Hematopoietic multipotent progenitor cell treated with erythropoietin and hydrocortisone succinate and interleukin-3 and kit ligand, for 15 days (in vitro differentiated cells): ENCODE results near the gene CDH13.

Experiments
- DNase-seq: peaks from one replicate; pipeline ENCODE4 v3.0.0-alpha.2; 2015; ENCODE audit warnings: low spot score

The CDH13 gene

DNA sequence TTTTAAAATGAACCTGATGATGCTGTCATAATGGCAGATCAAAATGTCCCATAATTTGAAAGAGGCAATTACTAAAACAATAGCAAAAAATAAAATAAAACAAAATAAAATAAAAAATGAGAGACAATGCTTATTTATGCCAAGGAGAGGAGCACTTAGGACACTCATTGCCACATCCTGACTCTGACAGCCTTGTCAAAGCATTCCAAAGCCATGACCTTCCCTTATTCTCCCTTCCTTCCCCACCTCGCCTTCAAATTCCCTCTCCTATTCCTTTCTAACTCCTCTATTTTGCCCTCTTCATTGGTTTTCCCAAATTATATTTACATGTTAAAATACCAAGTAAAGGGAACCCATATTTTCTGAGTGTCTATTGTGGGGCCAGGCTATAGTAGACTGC, 220.0 kb downstream of the CDH13 start:
- DNase-seq, result no peak

GRCh38 chr16:82848013-82848412, 221.2 kb downstream of the CDH13 start:
- DNase-seq, result no peak

- DNase-seq, result no peak
Observed at GRCh38 chr16:82852388-82853008, 225.7 kb downstream of the CDH13 start.

GRCh38 chr16:82855471-82855870, 228.7 kb downstream of the CDH13 start:
- no peak for DNase-seq

DNA sequence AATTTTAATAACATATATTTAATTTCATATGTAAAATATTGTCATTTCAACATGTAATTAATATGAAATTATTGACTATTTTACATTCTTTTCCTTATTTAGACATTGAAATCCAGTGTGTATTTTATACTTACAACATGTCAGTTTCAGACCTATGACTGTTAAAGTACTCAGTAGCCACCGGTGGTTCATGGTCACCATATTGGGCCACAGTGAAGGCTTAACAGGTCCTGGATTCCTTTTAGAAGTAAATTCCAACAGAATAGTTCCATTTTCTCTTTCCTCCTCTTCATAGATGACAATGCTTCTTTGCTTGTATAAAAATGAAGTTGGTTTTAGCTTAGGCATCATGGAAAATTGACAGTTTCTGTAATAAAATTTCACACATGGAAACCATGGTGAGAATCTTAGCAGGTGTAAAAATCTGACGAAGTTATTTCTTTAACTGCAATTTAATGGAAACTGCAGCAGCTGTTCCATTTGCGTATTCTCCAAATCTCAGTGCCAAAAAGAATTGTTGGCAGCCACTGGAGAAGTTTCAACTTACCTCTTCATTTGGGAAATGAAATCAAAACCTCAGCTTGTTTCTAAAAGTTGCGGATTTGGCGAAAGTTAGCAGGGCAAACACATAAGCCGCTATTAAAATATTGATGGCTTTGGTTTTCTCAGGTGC, 231.1 kb downstream of the CDH13 start:
- DNase-seq, result no peak

- no peak for DNase-seq
Observed at GRCh38 chr16:82859662-82860061, 232.9 kb downstream of the CDH13 start.

DNA sequence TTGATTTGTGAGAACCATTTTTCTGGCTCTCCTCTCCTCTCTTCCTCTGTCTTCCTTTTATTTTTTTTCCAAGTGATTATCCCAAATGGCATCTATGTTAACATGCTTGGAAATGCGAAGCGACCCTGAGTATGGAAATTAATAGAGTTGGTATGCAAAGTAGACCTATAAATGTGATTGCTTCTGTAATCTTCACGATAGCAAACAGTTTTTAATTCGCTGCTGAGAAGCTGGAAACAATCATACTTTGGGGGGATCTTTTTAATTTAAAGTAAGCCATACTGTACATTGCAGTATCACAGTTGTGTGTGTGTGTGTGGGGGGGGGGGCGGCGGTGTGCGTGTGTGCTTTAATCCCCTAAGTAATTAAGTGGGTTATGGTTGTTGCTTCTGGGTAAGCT, 233.3 kb downstream of the CDH13 start:
- no peak for DNase-seq

GRCh38 chr16:82862057-82862456, 235.3 kb downstream of the CDH13 start:
- DNase-seq, result no peak

DNA sequence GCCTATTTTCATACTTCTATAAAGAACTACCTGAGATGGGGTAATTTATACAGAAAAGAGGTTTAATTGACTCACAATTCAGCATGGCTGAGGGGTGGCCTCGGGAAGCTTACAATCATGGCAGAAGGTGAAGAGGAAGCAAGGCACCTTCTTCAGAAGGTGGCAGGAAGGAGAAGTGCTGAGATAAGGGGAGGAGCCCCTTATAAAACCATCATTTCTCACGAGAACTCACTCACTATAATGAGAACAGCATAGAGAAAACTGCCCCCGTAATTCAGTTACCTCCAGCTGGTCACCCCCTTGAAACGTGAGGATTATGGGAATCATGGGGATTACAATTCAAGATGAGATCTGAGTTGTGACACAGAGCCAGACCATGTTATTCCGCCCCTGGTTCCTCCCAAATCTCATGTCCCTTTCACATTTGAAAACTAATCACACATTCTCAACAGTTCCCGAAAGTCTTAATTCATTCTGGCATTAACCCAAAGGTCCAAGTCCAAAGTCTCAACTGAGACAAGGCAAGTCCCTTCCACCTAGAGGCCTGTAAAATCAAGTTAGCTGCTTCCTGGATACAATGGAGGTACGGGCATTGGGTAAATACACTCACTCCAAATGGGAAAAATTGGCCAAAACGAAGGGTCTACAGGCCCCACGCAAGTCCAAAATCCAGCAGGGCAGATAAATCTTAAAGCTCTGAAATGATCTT, 237.7 kb downstream of the CDH13 start:
- no peak for DNase-seq

DNA sequence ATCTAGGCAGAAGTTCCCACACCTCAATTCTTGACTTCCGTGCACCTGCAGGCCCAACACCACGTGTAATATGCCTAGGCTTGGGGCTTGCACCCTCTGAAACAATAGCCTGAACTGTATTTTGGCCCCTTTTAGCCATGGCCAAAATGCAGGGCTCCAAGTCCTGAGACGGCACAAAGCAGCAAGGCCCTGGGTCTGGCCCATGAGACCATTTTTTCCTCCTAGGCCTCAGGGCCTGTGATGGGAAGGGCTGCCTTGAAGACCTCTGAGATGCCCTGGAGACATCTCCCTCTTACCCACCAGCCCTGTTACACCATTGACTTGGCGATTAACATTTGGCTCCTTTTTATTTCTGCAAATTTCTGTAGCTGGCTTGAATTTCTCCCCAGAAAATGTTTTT, 238.6 kb downstream of the CDH13 start:
- DNase-seq, result no peak

GRCh38 chr16:82867485-82867884, 240.7 kb downstream of the CDH13 start:
- no peak for DNase-seq

- DNase-seq, result no peak
Observed at GRCh38 chr16:82874271-82874670, 247.5 kb downstream of the CDH13 start.

DNA sequence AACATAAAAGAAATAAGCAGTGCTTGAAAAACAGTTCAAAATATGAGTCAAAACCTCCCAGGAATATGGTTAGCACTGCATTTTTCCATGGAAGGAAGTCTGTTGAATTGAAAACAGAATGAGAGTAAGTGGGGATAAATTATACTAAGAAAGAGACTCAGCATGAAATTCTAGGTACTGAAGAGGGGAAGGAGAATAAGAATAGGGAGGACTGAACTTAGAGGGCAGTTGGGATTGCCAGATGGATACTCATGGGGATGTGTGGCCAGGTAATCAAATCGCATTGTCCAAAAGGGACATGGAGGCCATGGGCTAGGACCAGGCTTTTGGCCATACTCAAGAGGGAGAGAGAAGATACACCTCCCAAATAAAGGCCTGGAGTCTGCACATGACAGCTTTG, 247.9 kb downstream of the CDH13 start:
- no peak for DNase-seq

- no peak for DNase-seq
Observed at GRCh38 chr16:82876951-82877350, 250.2 kb downstream of the CDH13 start.

DNA sequence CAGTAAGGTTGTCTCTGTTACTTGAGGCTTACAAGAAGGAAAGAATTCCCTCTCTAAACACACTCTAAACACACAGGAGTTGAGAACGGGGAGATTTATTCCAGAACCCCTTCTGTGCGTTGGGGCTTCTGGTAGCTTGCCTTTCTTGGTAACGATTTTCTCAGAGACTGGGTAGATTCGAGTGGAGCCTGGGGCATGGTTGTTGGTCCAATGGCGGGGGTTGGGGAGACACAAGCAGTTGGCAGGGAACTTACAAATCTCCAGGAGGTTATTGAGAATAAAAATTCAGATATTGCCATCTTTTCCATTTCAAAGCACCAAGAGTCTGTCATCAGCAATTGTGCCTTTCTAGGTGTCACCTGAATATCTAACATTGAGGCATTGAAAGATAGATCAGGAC, 251.7 kb downstream of the CDH13 start:
- no peak for DNase-seq

DNA sequence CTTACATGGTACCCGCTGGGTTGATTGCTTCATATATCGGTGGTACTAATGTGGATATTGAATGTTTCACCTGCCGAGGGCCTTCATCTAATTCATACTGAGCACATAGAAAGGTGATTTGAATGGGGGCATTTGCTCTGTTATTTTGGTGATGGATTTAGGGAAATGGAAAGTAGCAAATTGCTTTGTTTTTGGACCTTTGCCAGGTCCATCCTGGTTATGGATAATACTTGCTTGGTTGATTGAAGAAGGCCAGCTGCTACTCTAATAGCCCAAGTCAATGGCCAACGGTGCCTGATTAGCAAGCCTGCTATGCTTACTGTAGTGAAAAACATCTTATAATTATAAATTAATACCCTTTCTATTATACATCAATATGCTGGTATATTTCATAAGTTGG, 253.6 kb downstream of the CDH13 start:
- no peak for DNase-seq

- no peak for DNase-seq
Observed at GRCh38 chr16:82881516-82881915, 254.7 kb downstream of the CDH13 start.

DNA sequence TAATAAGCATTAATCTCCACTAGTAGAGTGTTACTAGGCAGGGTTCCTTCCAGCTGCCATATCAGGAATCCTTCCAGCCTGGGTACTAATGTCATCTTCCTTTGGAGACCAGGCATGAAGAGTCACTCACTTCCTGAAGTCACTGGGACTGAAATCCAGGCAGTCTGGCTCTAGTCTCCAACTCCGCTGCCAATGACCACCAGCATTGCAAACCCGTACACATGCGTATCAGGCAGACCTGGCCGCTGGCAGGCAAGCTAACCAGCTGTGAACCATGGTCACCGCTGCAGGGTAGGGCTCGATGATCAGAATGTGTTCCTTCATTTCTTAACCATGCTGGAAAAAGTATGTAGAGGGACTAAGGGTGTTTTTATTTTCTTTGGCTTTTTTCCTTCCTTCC, 255.5 kb downstream of the CDH13 start:
- DNase-seq, result no peak

DNA sequence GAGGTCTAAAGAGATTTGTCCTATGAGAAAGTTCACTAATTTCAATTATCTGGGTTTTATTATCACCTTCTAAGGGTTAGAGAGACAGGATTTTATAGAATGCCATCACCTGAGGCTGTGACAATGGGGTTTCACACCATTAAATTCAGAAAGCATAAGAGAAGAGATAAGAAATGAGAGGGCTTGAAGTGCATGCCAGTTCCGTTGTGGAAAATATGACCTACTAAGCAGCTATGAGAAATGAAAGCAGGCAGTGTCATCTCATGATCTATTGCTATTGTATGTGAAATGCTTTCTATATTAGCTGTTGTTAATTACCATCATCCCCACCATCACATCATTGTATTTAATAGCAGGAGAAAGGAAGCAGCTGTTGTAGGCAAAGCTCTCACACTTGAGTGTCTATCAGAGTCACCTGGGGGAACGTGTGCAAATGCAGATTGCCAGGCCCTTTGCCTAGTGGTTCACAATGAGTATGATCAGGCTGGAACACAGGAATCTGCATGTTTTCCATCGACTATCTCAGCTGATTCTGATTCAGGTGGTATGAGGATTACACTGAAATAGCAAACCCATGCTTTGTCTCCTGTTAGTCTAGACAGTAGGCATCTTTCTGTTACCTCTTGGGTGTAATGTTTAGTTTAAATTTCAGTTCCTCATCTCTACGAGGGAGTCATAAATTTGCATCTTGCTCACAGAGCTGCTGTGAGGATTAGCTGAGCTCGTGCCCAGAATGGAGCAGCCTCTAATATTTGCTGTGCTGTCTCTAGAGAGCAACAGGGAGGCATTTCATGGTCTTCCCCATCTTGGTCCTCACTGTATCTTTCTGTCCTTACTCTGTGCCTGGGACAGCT, 256.4 kb downstream of the CDH13 start:
- DNase-seq, result no peak

DNA sequence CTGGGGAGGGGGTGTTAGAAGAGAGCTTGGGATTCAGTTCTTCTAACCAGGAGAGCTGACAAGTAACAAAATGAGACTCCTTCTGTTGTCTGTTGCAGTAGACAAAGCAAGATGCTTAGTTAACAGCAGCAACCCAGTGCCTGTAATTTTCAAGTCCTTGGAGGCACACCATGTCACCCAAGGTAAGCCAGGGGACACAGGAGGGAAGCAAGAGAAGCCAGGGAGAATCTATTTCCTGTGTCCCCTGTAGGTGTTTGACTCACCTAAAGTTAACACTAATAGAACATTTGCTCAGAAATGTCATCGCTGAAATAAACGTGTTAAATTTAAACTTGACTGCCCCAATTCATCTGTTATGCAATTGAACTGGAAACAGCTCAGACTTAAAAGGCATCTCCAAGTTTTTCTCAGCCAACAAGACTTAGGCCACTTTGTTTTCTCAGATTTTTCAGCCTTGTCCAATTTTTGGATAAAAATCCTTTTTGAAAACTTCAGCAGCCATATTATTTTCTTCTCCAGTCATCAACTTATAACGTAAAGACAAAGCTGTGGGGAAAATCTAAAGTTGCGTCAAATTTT, 257.6 kb downstream of the CDH13 start:
- no peak for DNase-seq

DNA sequence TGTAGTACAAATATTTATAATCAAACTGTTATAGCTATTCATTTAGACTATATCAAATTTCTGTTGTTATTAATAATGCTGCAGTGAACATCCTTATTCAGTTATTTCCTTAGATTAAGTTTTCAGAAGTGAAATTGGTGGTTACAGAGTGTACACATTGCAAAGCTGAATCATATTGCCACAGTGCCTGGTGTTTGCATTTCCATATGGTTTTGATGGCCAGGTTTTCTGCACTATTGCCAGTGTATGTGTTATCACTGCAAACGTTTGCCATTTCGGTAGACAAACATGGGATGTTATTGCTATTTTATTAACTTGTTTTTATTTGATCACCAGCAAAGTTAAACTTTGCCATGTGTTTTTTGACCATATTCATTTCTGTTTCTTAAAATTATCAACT, 259.4 kb downstream of the CDH13 start:
- no peak for DNase-seq

- no peak for DNase-seq
Observed at GRCh38 chr16:82888591-82889001, 261.8 kb downstream of the CDH13 start.
